SK-N-SH treated with all-trans-retinoic acid at 6 μM for 48 hours (cell line): Measurements from ENCODE around the gene COL4A1.

ENCODE experiments used
- PATZ1 ChIP-seq: fragments of 250-450 bp; sonication (Bioruptor Pico); IDR thresholded peaks from 2 replicates; pipeline ENCODE4 v1.8.0; 2020; ENCODE audit warnings: mild to moderate bottlenecking, moderate library complexity, borderline replicate concordance
- ZNF565 ChIP-seq: fragments of 450-650 bp; formaldehyde crosslinking; conservative IDR thresholded peaks from 2 replicates; pipeline ENCODE4 v1.5.0; 2020; ENCODE audit warnings: low read depth, mild to moderate bottlenecking, moderate library complexity
- ZNF70 ChIP-seq: fragments of 450-650 bp; formaldehyde crosslinking; IDR thresholded peaks from 2 replicates; pipeline ENCODE4 v1.5.0; 2020; ENCODE audit warnings: mild to moderate bottlenecking, moderate library complexity
- ZNF8 ChIP-seq: fragments of 450-650 bp; formaldehyde crosslinking; IDR thresholded peaks from 2 replicates; pipeline ENCODE4 v1.5.0; 2020; ENCODE audit warnings: mild to moderate bottlenecking, moderate library complexity

- no peak for TF ChIP-seq ZNF70 (CRISPR knock-in tag)
- no peak for TF ChIP-seq ZNF565 (CRISPR knock-in tag)
- no peak for TF ChIP-seq ZNF8 (CRISPR knock-in tag)
- TF ChIP-seq PATZ1 (CRISPR knock-in tag) = no peak
Observed at GRCh38 chr13:110323172-110323891, 16.4 kb upstream of the COL4A1 start.
